Body of pancreas (tissue), 4 donors: ENCODE results near the gene TRIML2.

Experiments used
- CTCF ChIP-seq, 7 experiments: fragments of 450-650 bp in 4 of 7; fragments of 200-600 bp in 3 of 7; sonication (generic) in 3 of 7; IDR thresholded peaks; one replicate each; pipeline ENCODE4 v1.5.1; 2016 to 2019; ENCODE audit warnings: antibody characterized with exemption in 7 of 7
- POLR2A ChIP-seq, 3 donors: fragments of 450-650 bp; IDR thresholded peaks; one replicate each; pipeline ENCODE4 v1.6.1; 2016; ENCODE audit warnings: antibody characterized with exemption in 3 of 3, mild to moderate bottlenecking in 2 of 3

GRCh38 chr4:188046657-188047056 is 62.7 kb downstream of the TRIML2 start:
- TF ChIP-seq CTCF (IDR thresholded peaks at IDR 0.05): no peak
- TF ChIP-seq POLR2A (IDR thresholded peaks at IDR 0.05): no peak
